ENCODE results near the gene FAM124B. TPM values are rescaled to one million over a fixed set of nuclear protein-coding genes. Genes with fewer than 3 reads are reported as not detected.

The FAM124B gene
- polyA plus RNA-seq, 3 donors, result 1.8 to 2.1 (median 2.0) TPM

GRCh38 chr2:224400886-224401632, 848 bp downstream of the FAM124B start:
- H3K9ac ChIP-seq (ENCODE audit: insufficient read depth, low read length, poor library complexity, severe bottlenecking), result peak overlapping the region; percentile 72
- peaks cover 0 to 6% (median 4%) of the 10 kb centered on the region in 7 donors for H3K9me3 Mint-ChIP-seq
- WGBS (ENCODE audit: insufficient coverage), result under 1% methylated on average over 22 of the region's 22 CpGs
- peak overlapping the region; percentile 94 for H3K4me2 ChIP-seq (replicated peaks; ENCODE audit: extremely low read depth, low read length, poor library complexity, severe bottlenecking)
- intact Hi-C loops (cut with micrococcal nuclease), result no loop called here
- DNase-seq, result peak in 1 of 3 donors; percentile 13
- H3K27me3 ChIP-seq (ENCODE audit: control insufficient read depth in 2 of 2, insufficient read depth in 2 of 2, low read length in 2 of 2), result no peaks in the 10 kb centered on the region
- H3K9me3 ChIP-seq (replicated peaks in 1 of 2; ENCODE audit: control insufficient read depth in 1 of 2, insufficient read depth in 1 of 2, low read length in 2 of 2), result no peaks in the 10 kb centered on the region
- peak overlapping the region; percentile 88 to 93 for H3K4me3 Mint-ChIP-seq
- peak overlapping the region; percentile 90 to 99 (median 97) for H3K27ac Mint-ChIP-seq
- H3K27ac ChIP-seq (ENCODE audit: low read depth in 1 of 2, low read length in 2 of 2), result peak overlapping the region; percentile 81 to 91
- peaks cover 19 to 21% of the 10 kb centered on the region in 2 donors for H3K36me3 Mint-ChIP-seq
- H4K20me1 ChIP-seq (ENCODE audit: insufficient read depth, low read length), result no peaks in the 10 kb centered on the region
- H3K36me3 ChIP-seq (replicated peaks in 1 of 2; ENCODE audit: control insufficient read depth in 1 of 2, insufficient read depth in 2 of 2, low read length in 2 of 2), result no peaks in the 10 kb centered on the region
- peak overlapping the region; percentile 39 to 83 (median 53) for H3K4me3 ChIP-seq (replicated peaks in 1 of 3; ENCODE audit: low read depth in 2 of 3, low read length in 3 of 3)
- peaks cover 58% of the 10 kb centered on the region for H3K4me1 Mint-ChIP-seq
- peaks cover 32% of the 10 kb centered on the region for H3K79me2 ChIP-seq (ENCODE audit: insufficient read depth, low read length)
- TF ChIP-seq, protein P1, sequence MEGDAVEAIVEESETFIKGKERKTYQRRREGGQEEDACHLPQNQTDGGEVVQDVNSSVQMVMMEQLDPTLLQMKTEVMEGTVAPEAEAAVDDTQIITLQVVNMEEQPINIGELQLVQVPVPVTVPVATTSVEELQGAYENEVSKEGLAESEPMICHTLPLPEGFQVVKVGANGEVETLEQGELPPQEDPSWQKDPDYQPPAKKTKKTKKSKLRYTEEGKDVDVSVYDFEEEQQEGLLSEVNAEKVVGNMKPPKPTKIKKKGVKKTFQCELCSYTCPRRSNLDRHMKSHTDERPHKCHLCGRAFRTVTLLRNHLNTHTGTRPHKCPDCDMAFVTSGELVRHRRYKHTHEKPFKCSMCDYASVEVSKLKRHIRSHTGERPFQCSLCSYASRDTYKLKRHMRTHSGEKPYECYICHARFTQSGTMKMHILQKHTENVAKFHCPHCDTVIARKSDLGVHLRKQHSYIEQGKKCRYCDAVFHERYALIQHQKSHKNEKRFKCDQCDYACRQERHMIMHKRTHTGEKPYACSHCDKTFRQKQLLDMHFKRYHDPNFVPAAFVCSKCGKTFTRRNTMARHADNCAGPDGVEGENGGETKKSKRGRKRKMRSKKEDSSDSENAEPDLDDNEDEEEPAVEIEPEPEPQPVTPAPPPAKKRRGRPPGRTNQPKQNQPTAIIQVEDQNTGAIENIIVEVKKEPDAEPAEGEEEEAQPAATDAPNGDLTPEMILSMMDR (IDR thresholded peaks at IDR 0.05), result peak; percentile 13
- H2AFZ ChIP-seq (ENCODE audit: insufficient read depth, low read depth, low read length, poor library complexity, severe bottlenecking), result peak overlapping the region; percentile 92
- H3K27me3 Mint-ChIP-seq (ENCODE audit: low read depth in 3 of 3), result no peaks in the 10 kb centered on the region
- peaks cover 45 to 58% of the 10 kb centered on the region in 2 donors for H3K4me1 ChIP-seq (ENCODE audit: control insufficient read depth in 1 of 2, insufficient read depth in 2 of 2, low read length in 2 of 2)

GRCh38 chr2:224400174-224400810, 1.6 kb downstream of the FAM124B start:
- Mint-ChIP-seq H3K36me3 (peaks cover 20 to 26% of the 10 kb centered on the region in 2 donors), H3K4me1 (peaks cover 65% of the 10 kb centered on the region), H3K9me3 (peaks cover 0 to 8% (median 4%) of the 10 kb centered on the region in 7 donors), H3K4me3 (peak overlapping the region; percentile 88 to 93), H3K27ac (peak overlapping the region in 5 of 7 donors; percentile 90 to 99 (median 97)), H3K27me3 (ENCODE audit: low read depth in 3 of 3) (no peaks in the 10 kb centered on the region)
- no peak for DNase-seq
- Histone ChIP-seq H3K79me2 (ENCODE audit: insufficient read depth, low read length) (peaks cover 37% of the 10 kb centered on the region), H3K4me1 (ENCODE audit: control insufficient read depth in 1 of 2, insufficient read depth in 2 of 2, low read length in 2 of 2) (peaks cover 37 to 50% of the 10 kb centered on the region in 2 donors), H3K4me2 (replicated peaks; ENCODE audit: extremely low read depth, low read length, poor library complexity, severe bottlenecking) (peak overlapping the region; percentile 94), H4K20me1 (ENCODE audit: insufficient read depth, low read length) (no peaks in the 10 kb centered on the region), H3K9ac (ENCODE audit: insufficient read depth, low read length, poor library complexity, severe bottlenecking) (peak overlapping the region; percentile 72), H3K36me3 (replicated peaks in 1 of 2; ENCODE audit: control insufficient read depth in 1 of 2, insufficient read depth in 2 of 2, low read length in 2 of 2) (no peaks in the 10 kb centered on the region), H3K4me3 (replicated peaks in 1 of 3; ENCODE audit: low read depth in 2 of 3, low read length in 3 of 3) (peak overlapping the region; percentile 39 to 83 (median 53)), H3K27ac (ENCODE audit: low read depth in 1 of 2, low read length in 2 of 2) (peak overlapping the region in 1 of 2 donors; percentile 91), H3K9me3 (replicated peaks in 1 of 2; ENCODE audit: control insufficient read depth in 1 of 2, insufficient read depth in 1 of 2, low read length in 2 of 2) (no peaks in the 10 kb centered on the region), H2AFZ (ENCODE audit: insufficient read depth, low read depth, low read length, poor library complexity, severe bottlenecking) (peak overlapping the region; percentile 92), H3K27me3 (ENCODE audit: control insufficient read depth in 2 of 2, insufficient read depth in 2 of 2, low read length in 2 of 2) (no peaks in the 10 kb centered on the region)
- intact Hi-C loops (cut with micrococcal nuclease), result no loop called here
- TF ChIP-seq, protein P1 (IDR thresholded peaks at IDR 0.05), result no peak
- WGBS (ENCODE audit: insufficient coverage), result 50% methylated on average over 2 of the region's 8 CpGs
